Kidney (tissue), 14 donors: Measurements from ENCODE around the gene NIPBL. TPM values are rescaled to one million over a fixed set of nuclear protein-coding genes. Genes with fewer than 3 reads are reported as not detected.

Experiments used
- DNase-seq, 5 donors: peaks; one replicate each; pipeline ENCODE4 v3.0.0-alpha.2; 2013 to 2020
- FAIRE-seq: peaks from 2 replicates; lab custom pipeline; 2012; peaks lifted over from hg19 to GRCh38; lab: Jason Lieb, UNC
- H3K27ac ChIP-seq, 2 donors: one replicate each; pipeline ENCODE4 v1.7.0; 2013; ENCODE audit warnings: low read depth in 2 of 2, low read length in 2 of 2, inconsistent platforms in 1 of 2
- H3K27me3 ChIP-seq: one replicate; pipeline ENCODE4 v1.7.1; 2013; ENCODE audit warnings: low read length, inconsistent platforms; ENCODE audit not compliant: control insufficient read depth, insufficient read depth
- H3K36me3 ChIP-seq, 3 donors: one replicate each; pipeline versions ENCODE4 v1.7.0 to v1.7.1; 2013; ENCODE audit warnings: low read length in 3 of 3, control low read depth in 1 of 3, inconsistent platforms in 1 of 3; ENCODE audit not compliant: insufficient read depth in 3 of 3, control insufficient read depth in 2 of 3
- H3K4me1 ChIP-seq, 3 donors: one replicate each; pipeline versions ENCODE4 v1.7.0 to v1.7.1; 2013; ENCODE audit warnings: low read length in 3 of 3, inconsistent platforms in 1 of 3, low read depth in 1 of 3; ENCODE audit not compliant: control insufficient read depth in 2 of 3, insufficient read depth in 2 of 3
- H3K4me3 ChIP-seq, 3 donors: one replicate each; pipeline versions ENCODE4 v1.7.0 to v1.8.1; 2013; ENCODE audit warnings: low read length in 3 of 3, control low read depth in 1 of 3, inconsistent platforms in 1 of 3
- H3K9ac ChIP-seq, 3 donors: one replicate each; pipeline versions ENCODE4 v1.7.0 to v1.7.1; 2013; ENCODE audit warnings: low read length in 3 of 3, control low read depth in 1 of 3, inconsistent platforms in 1 of 3
- H3K9me3 ChIP-seq, 3 donors: one replicate each; pipeline versions ENCODE4 v1.7.0 to v1.7.1; 2013; ENCODE audit warnings: low read length in 3 of 3, control low read depth in 1 of 3, inconsistent platforms in 1 of 3; ENCODE audit not compliant: control insufficient read depth in 2 of 3, insufficient read depth in 1 of 3
- CTCF ChIP-seq: IDR thresholded peaks from 3 replicates; pipeline ENCODE4 v1.5.1; 2012; ENCODE audit warnings: mild to moderate bottlenecking, moderate library complexity, borderline replicate concordance; ENCODE audit not compliant: insufficient read depth; ENCODE audit errors: extremely low read depth
- intact Hi-C: fragments of 100-400 bp; cut with DNase I; formaldehyde crosslinking; loops from one replicate; pipeline ENCODE4 v1.11.1; 2022
- polyA plus RNA-seq: library from polyadenylated mRNA; stranded (reverse); fragments of 350-450 nt; fragmentation: Illumina TruSeq; extraction: RNeasy Lipid Tissue Mini Kit (QIAGEN cat#74804); gene quantifications from one replicate; pipeline ENCODE4 v1.2.3, GENCODE V29; 2014; ENCODE audit warnings: low read depth, low replicate concordance; ENCODE audit not compliant: insufficient read depth
- total RNA-seq: library from RNA; stranded (reverse); fragmentation: NEBNext Ultra II Directional; extraction: Animal tissue kit (Norgen Biotek cat#: 25700); gene quantifications from one replicate; pipeline ENCODE4 v1.2.1, GENCODE V29; 2021
- donor health status: control.
- donor health status: control.
- donor health status: control.
- donor health status: control.
- donor health status: control.
- donor health status: DM: yes; HTN: yes; CAD: no.
- donor health status: Normal renal cell carcinoma (clear cell type).

NIPBL gene
- total and polyA plus RNA-seq, 2 donors from 2014 or later: 12.4 to 65.5 TPM

GRCh38 chr5:37103302-37103701, 226.7 kb downstream of the NIPBL start:
- Histone ChIP-seq H3K9ac (no peak overlapping the region), H3K4me3 (no peak overlapping the region), H3K9me3 (peaks cover 0 to 2% (median 0%) of the 10 kb centered on the region in 3 donors), H3K27me3 (no peaks in the 10 kb centered on the region), H3K27ac (no peak overlapping the region), H3K4me1 (no peaks in the 10 kb centered on the region), H3K36me3 (peaks cover 6 to 22% (median 7%) of the 10 kb centered on the region in 3 donors)
- TF ChIP-seq CTCF: no peak
- intact Hi-C loops: no loop called here
- no peak for DNase-seq
- no peak for FAIRE-seq

- Histone ChIP-seq H3K4me1 (no peaks in the 10 kb centered on the region), H3K9me3 (no peaks in the 10 kb centered on the region), H3K27me3 (no peaks in the 10 kb centered on the region), H3K9ac (no peak overlapping the region), H3K27ac (no peak overlapping the region), H3K36me3 (peaks cover 6 to 41% (median 8%) of the 10 kb centered on the region in 3 donors), H3K4me3 (no peak overlapping the region)
- TF ChIP-seq CTCF: no peak
- DNase-seq: no peak
- no peak for FAIRE-seq
- intact Hi-C loops: no loop called here
These were observed 232.8 kb downstream of the NIPBL start for GRCh38 chr5:37109338-37109737.

DNA sequence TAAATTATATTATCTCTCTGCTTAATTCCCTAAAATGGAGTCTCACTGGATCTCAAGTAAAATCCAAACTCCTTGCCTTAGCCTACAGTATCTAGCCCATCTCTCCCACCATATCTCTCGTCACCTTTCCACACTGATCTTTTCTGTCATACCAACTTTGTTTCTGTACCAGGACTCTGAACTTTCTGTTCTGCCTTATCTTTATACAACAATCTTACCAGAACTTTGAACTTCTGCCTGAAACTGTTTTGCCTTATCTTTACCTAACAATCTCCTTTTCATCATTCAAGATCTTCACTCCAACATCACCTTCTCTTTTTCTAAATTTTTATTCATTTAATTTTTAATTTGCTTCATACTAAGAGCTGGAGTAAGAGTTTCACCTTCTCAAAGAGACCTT, 233.6 kb downstream of the NIPBL start:
- Histone ChIP-seq H3K9me3 (no peaks in the 10 kb centered on the region), H3K36me3 (peaks cover 3 to 48% (median 9%) of the 10 kb centered on the region in 3 donors), H3K4me3 (no peak overlapping the region), H3K27me3 (no peaks in the 10 kb centered on the region), H3K9ac (no peak overlapping the region), H3K27ac (no peak overlapping the region), H3K4me1 (no peaks in the 10 kb centered on the region)
- DNase-seq: no peak
- no peak for TF ChIP-seq CTCF
- FAIRE-seq: no peak
- intact Hi-C loops: no loop called here
